Keratinocyte (primary cell): ENCODE measurements around the gene CCNL2. TPM values are rescaled to one million over a fixed set of nuclear protein-coding genes. Genes with fewer than 3 reads are reported as not detected.
"Not testable (repeated sequence)": the region's sequence is repeated elsewhere in the genome, so short reads cannot be mapped to it uniquely, and the experiment has no call there.

ENCODE experiments used
- DNase-seq: peaks from one replicate; pipeline ENCODE4 v3.0.0-alpha.2; 2011; ENCODE audit warnings: low read depth, missing footprints, low spot score
- FAIRE-seq: peaks from 2 replicates; lab custom pipeline; 2011; peaks lifted over from hg19 to GRCh38; lab: Jason Lieb, UNC
- H2AFZ ChIP-seq: 2 replicates; pipeline ENCODE4 v1.6.0; 2012; ENCODE audit warnings: low read length, control low read depth, inconsistent platforms; ENCODE audit not compliant: control insufficient read depth
- H3K27ac ChIP-seq: 2 replicates; pipeline ENCODE4 v1.5.1; 2011; ENCODE audit warnings: low read length; ENCODE audit not compliant: control insufficient read depth, insufficient read depth
- H3K27me3 ChIP-seq: 3 replicates; pipeline ENCODE4 v1.6.0; 2011; ENCODE audit warnings: low read length; ENCODE audit not compliant: control insufficient read depth, insufficient read depth; ENCODE audit errors: extremely low read depth
- H3K36me3 ChIP-seq, 2 experiments: 2 replicates in 1 of 2; 3 replicates in 1 of 2; pipeline ENCODE4 v1.5.1; 2011; ENCODE audit warnings: low read length in 2 of 2, mild to moderate bottlenecking in 1 of 2; ENCODE audit not compliant: control insufficient read depth in 2 of 2, insufficient read depth in 2 of 2; ENCODE audit errors: extremely low read depth in 1 of 2
- H3K4me1 ChIP-seq: 3 replicates; pipeline ENCODE4 v1.5.1; 2011; ENCODE audit warnings: low read length; ENCODE audit not compliant: control insufficient read depth, insufficient read depth; ENCODE audit errors: extremely low read depth
- H3K4me2 ChIP-seq: 3 replicates; pipeline ENCODE4 v1.6.0; 2011; ENCODE audit warnings: low read depth, low read length; ENCODE audit not compliant: control insufficient read depth, insufficient read depth; ENCODE audit errors: extremely low read depth
- H3K4me3 ChIP-seq, 3 experiments: fragments of 200-600 bp in 1 of 3; sonication (generic) in 1 of 3; 2 replicates in 2 of 3; 3 replicates in 1 of 3; pipeline ENCODE4 v1.5.1; 2011 to 2016; ENCODE audit warnings: low read length in 3 of 3, mild to moderate bottlenecking in 3 of 3, control low read depth in 2 of 3, inconsistent platforms in 1 of 3, low read depth in 1 of 3, mixed read lengths in 1 of 3, mixed run types in 1 of 3, moderate library complexity in 1 of 3; ENCODE audit not compliant: control insufficient read depth in 2 of 3, insufficient read depth in 2 of 3; ENCODE audit errors: extremely low read depth in 1 of 3
- H3K79me2 ChIP-seq: 2 replicates; pipeline ENCODE4 v1.6.0; 2012; ENCODE audit warnings: low read length; ENCODE audit not compliant: control insufficient read depth, insufficient read depth
- H3K9ac ChIP-seq: 3 replicates; pipeline ENCODE4 v1.6.0; 2011; ENCODE audit warnings: low read length; ENCODE audit not compliant: control insufficient read depth, insufficient read depth; ENCODE audit errors: extremely low read depth
- H3K9me1 ChIP-seq: 3 replicates; pipeline ENCODE4 v1.6.0; 2011; ENCODE audit warnings: low read length; ENCODE audit not compliant: control insufficient read depth, insufficient read depth; ENCODE audit errors: extremely low read depth
- H3K9me3 ChIP-seq: 2 replicates; pipeline ENCODE4 v1.5.1; 2012; ENCODE audit warnings: low read depth, low read length; ENCODE audit not compliant: control insufficient read depth
- H4K20me1 ChIP-seq: 3 replicates; pipeline ENCODE4 v1.6.0; 2011; ENCODE audit warnings: low read length; ENCODE audit not compliant: control insufficient read depth, insufficient read depth; ENCODE audit errors: extremely low read depth
- CTCF ChIP-seq, 3 experiments: IDR thresholded peaks in 1 of 3; conservative IDR thresholded peaks in 1 of 3; optimal IDR thresholded peaks in 1 of 3; 2 replicates in 2 of 3; 3 replicates in 1 of 3; pipeline versions ENCODE3 to v1.5.1; 2011; ENCODE audit warnings: low read length in 3 of 3, mild to moderate bottlenecking in 3 of 3, moderate library complexity in 2 of 3, control low read depth in 1 of 3, inconsistent platforms in 1 of 3; ENCODE audit not compliant: insufficient read depth in 2 of 3; ENCODE audit errors: extremely low read depth in 1 of 3
- EZH2 ChIP-seq: IDR thresholded peaks from one replicate; pipeline ENCODE4 v1.6.1; 2012; ENCODE audit warnings: inconsistent platforms, mild to moderate bottlenecking, low read length, moderate library complexity
- dilution Hi-C: fragments of 300-500 bp; cut with MboI; formaldehyde crosslinking; loops from one replicate; pipeline ENCODE4 v1.7.0; 2020; ENCODE audit warnings: low sequenced_read_pairs; ENCODE audit not compliant: extremely low pct_ligation_motif_present
- polyA plus RNA-seq, 5 experiments: library from polyadenylated mRNA; depleted of rRNA in 3 of 5; stranded (reverse) in 3 of 5; stranded (forward) in 1 of 5; unstranded in 1 of 5; fragments of >200 nt; gene quantifications; 1 replicate in 1 of 5; 2 replicates in 3 of 5; 3 replicates in 1 of 5; pipeline versions ENCODE4 v1.2.1 to v1.2.3, GENCODE V29; 2011 to 2012; ENCODE audit warnings: missing spikeins in 2 of 5, low read depth in 1 of 5, low replicate concordance in 1 of 5

The CCNL2 gene
- polyA plus RNA-seq, 1 donor (not counting 4 experiments of a cell fraction or from before 2014, with no cell fraction given) = 140 TPM

- Histone ChIP-seq H3K9me1 (no peaks in the 10 kb centered on the region), H3K36me3 (peaks cover 3 to 8% of the 10 kb centered on the region in 2 experiments), H3K4me1 (peaks cover 12% of the 10 kb centered on the region), H3K4me2 (no peak overlapping the region), H3K27me3 (no peaks in the 10 kb centered on the region), H3K79me2 (peaks cover 30% of the 10 kb centered on the region), H3K9ac (no peak overlapping the region), H2AFZ (no peak overlapping the region), H3K27ac (no peak overlapping the region), H4K20me1 (no peaks in the 10 kb centered on the region), H3K4me3 (no peak overlapping the region), H3K9me3 (peaks cover 7% of the 10 kb centered on the region)
- dilution Hi-C loops = no loop called here
- FAIRE-seq (no peak), DNase-seq (no peak)
- TF ChIP-seq CTCF (optimal IDR thresholded peaks at IDR 0.05 in 1 of 3, IDR thresholded peaks at IDR 0.05 in 1 of 3, conservative IDR thresholded peaks at IDR 0.05 in 1 of 3; ENCODE audit: extremely low read depth in 1 of 3, insufficient read depth in 2 of 3, low read length in 3 of 3) = no peak
- TF ChIP-seq EZH2 = no peak
Observed at GRCh38 chr1:1371364-1371745, 27.8 kb downstream of the CCNL2 start.

- FAIRE-seq = no peak
- Histone ChIP-seq H3K4me3 (no peak overlapping the region), H3K36me3 (peaks cover 3 to 8% of the 10 kb centered on the region in 2 experiments)
Observed at GRCh38 chr1:1370771-1371300, 28.3 kb downstream of the CCNL2 start.

GRCh38 chr1:1370094-1370493 is 29.0 kb downstream of the CCNL2 start:
- H3K27me3 ChIP-seq, H3K9me3 ChIP-seq, H3K4me1 ChIP-seq, DNase-seq, H2AFZ ChIP-seq, H3K27ac ChIP-seq, H3K9ac ChIP-seq, H3K9me1 ChIP-seq, dilution Hi-C loops, H3K4me3 ChIP-seq, H3K4me2 ChIP-seq, FAIRE-seq, H4K20me1 ChIP-seq, H3K36me3 ChIP-seq: not testable (repeated sequence)
- H3K79me2 ChIP-seq = peaks cover 30% of the 10 kb centered on the region

More at GRCh38 chr1:1370771-1371300, 28.3 kb downstream of the CCNL2 start:
- Histone ChIP-seq H3K9me1 (no peaks in the 10 kb centered on the region), H3K4me2 (no peak overlapping the region), H3K9me3 (peaks cover 7% of the 10 kb centered on the region), H3K79me2 (peaks cover 30% of the 10 kb centered on the region), H2AFZ (no peak overlapping the region), H3K27ac (no peak overlapping the region), H3K4me1 (peaks cover 10% of the 10 kb centered on the region), H3K27me3 (no peaks in the 10 kb centered on the region), H4K20me1 (no peaks in the 10 kb centered on the region), H3K9ac (no peak overlapping the region)
- no peak for TF ChIP-seq EZH2
- no peak for TF ChIP-seq CTCF (optimal IDR thresholded peaks at IDR 0.05 in 1 of 3, IDR thresholded peaks at IDR 0.05 in 1 of 3, conservative IDR thresholded peaks at IDR 0.05 in 1 of 3; ENCODE audit: extremely low read depth in 1 of 3, insufficient read depth in 2 of 3, low read length in 3 of 3)
- no peak for DNase-seq
- dilution Hi-C loops = no loop called here
